ENCODE data around the gene HMGCR. TPM values are rescaled to one million over a fixed set of nuclear protein-coding genes. Genes with fewer than 3 reads are reported as not detected.

Gene HMGCR
- polyA plus RNA-seq, 1 of the 3 experiments (the other 2 are of a cell fraction): 8.2 TPM

- ChIA-PET POLR2A (no interaction called here), CTCF (no interaction called here)
- H3K9me2 ChIP-seq: no peaks in the 10 kb centered on the region
- 96% methylated on average over 7 of the region's 7 CpGs for WGBS (ENCODE audit: low lambda C conversion rate)
- H3K4me3 ChIP-seq (ENCODE audit: low read depth in 2 of 2, low read length in 1 of 2): no peak overlapping the region
- DNase-seq: no peak
- H3K9me3 ChIP-seq: no peaks in the 10 kb centered on the region
- H3K9ac ChIP-seq: no peak overlapping the region
- H4K20me1 ChIP-seq (ENCODE audit: insufficient read depth): no peaks in the 10 kb centered on the region
- TF ChIP-seq EZH2phosphoT487 (IDR thresholded peaks at IDR 0.05; ENCODE audit: borderline replicate concordance, low read depth) (no peak), RAD21 (IDR thresholded peaks at IDR 0.05; ENCODE audit: low read length) (no peak), SIN3A (IDR thresholded peaks at IDR 0.05; ENCODE audit: borderline replicate concordance, low read depth, low read length) (no peak), SMC3 (IDR thresholded peaks at IDR 0.05; ENCODE audit: low read depth, low read length) (no peak), FOXJ3 (CRISPR knock-in tag; IDR thresholded peaks at IDR 0.05) (no peak), GATA2 (CRISPR knock-in tag; IDR thresholded peaks at IDR 0.05) (no peak), JUND (IDR thresholded peaks at IDR 0.05) (no peak), PBX3 (IDR thresholded peaks at IDR 0.05) (no peak), TEAD4 (IDR thresholded peaks at IDR 0.05; ENCODE audit: borderline replicate concordance, insufficient read depth) (no peak), MXI1 (IDR thresholded peaks at IDR 0.05; ENCODE audit: low read depth, low read length) (no peak), EP300 (IDR thresholded peaks at IDR 0.05; ENCODE audit: borderline replicate concordance in 1 of 2, low read depth in 1 of 2, low read length in 1 of 2) (no peak)
- no peaks in the 10 kb centered on the region for H3K27me3 ChIP-seq (ENCODE audit: insufficient read depth)
- H2AFZ ChIP-seq (ENCODE audit: low read depth): no peak overlapping the region
- H3K27ac ChIP-seq (ENCODE audit: low read depth in 2 of 2, low read length in 1 of 2): no peak overlapping the region
- H3K36me3 ChIP-seq (replicated peaks in 1 of 2; ENCODE audit: control insufficient read depth in 1 of 2, insufficient read depth in 2 of 2, low read length in 1 of 2): peaks cover 88 to 90% of the 10 kb centered on the region in 2 experiments
- no peaks in the 10 kb centered on the region for H3K79me2 ChIP-seq (ENCODE audit: insufficient read depth)
- H3K4me1 ChIP-seq (ENCODE audit: control insufficient read depth in 1 of 2, insufficient read depth in 2 of 2, low read depth in 1 of 2, low read length in 1 of 2): peaks cover 0 to 5% of the 10 kb centered on the region in 2 experiments; a peak in 1 of 4 replicates
- H3K4me2 ChIP-seq: no peak overlapping the region
- peaks cover 19% of the 10 kb centered on the region for H3F3A ChIP-seq (replicated peaks; ENCODE audit: insufficient read depth)
Measured at GRCh38 chr5:75356719-75357118, 19.7 kb downstream of the HMGCR start.

- Histone ChIP-seq H4K20me1 (ENCODE audit: insufficient read depth) (no peaks in the 10 kb centered on the region), H3K4me1 (ENCODE audit: control insufficient read depth in 1 of 2, insufficient read depth in 2 of 2, low read depth in 1 of 2, low read length in 1 of 2) (peaks cover 0 to 5% of the 10 kb centered on the region in 2 experiments; a peak in 1 of 4 replicates), H3K4me2 (no peak overlapping the region), H3K79me2 (ENCODE audit: insufficient read depth) (no peaks in the 10 kb centered on the region), H3K9ac (no peak overlapping the region), H3K4me3 (ENCODE audit: low read depth in 2 of 2, low read length in 1 of 2) (no peak overlapping the region), H2AFZ (ENCODE audit: low read depth) (no peak overlapping the region), H3K9me2 (no peaks in the 10 kb centered on the region), H3F3A (replicated peaks; ENCODE audit: insufficient read depth) (peaks cover 19% of the 10 kb centered on the region), H3K27me3 (ENCODE audit: insufficient read depth) (no peaks in the 10 kb centered on the region), H3K27ac (ENCODE audit: low read depth in 2 of 2, low read length in 1 of 2) (peak overlapping the region in 1 of 2 experiments; percentile 38; a peak in 1 of 4 replicates), H3K9me3 (no peaks in the 10 kb centered on the region), H3K36me3 (replicated peaks in 1 of 2; ENCODE audit: control insufficient read depth in 1 of 2, insufficient read depth in 2 of 2, low read length in 1 of 2) (peaks cover 78 to 85% of the 10 kb centered on the region in 2 experiments)
- DNase-seq: no peak
- WGBS (ENCODE audit: low lambda C conversion rate): 79% methylated on average over 3 of the region's 3 CpGs
- TF ChIP-seq NFIC (IDR thresholded peaks at IDR 0.05; ENCODE audit: borderline replicate concordance) (no peak), NRF1 (IDR thresholded peaks at IDR 0.05; ENCODE audit: low read depth, low read length) (no peak), SMC3 (IDR thresholded peaks at IDR 0.05; ENCODE audit: low read depth, low read length) (no peak), RXRA (IDR thresholded peaks at IDR 0.05; ENCODE audit: borderline replicate concordance, low read depth) (no peak), MEF2A (IDR thresholded peaks at IDR 0.05; ENCODE audit: borderline replicate concordance, low read depth) (no peak), FOXJ3 (CRISPR knock-in tag; IDR thresholded peaks at IDR 0.05) (no peak), TCF12 (IDR thresholded peaks at IDR 0.05) (no peak), ZBTB33 (IDR thresholded peaks at IDR 0.05; ENCODE audit: borderline replicate concordance, low read depth) (no peak), FOXM1 (IDR thresholded peaks at IDR 0.05; ENCODE audit: low read depth) (no peak), POLR2AphosphoS5 (IDR thresholded peaks at IDR 0.05; ENCODE audit: low read depth, low read length) (no peak), EP300 (IDR thresholded peaks at IDR 0.05; ENCODE audit: borderline replicate concordance in 1 of 2, low read depth in 1 of 2, low read length in 1 of 2) (no peak), RFX5 (IDR thresholded peaks at IDR 0.05; ENCODE audit: low read length) (no peak), TAF1 (IDR thresholded peaks at IDR 0.05; ENCODE audit: borderline replicate concordance, low read depth, low read length) (no peak), FOSL2 (IDR thresholded peaks at IDR 0.05; ENCODE audit: borderline replicate concordance, low read depth) (peak; percentile 4; the same call in 1 of the 2 replicates), JUND (IDR thresholded peaks at IDR 0.05) (0 out of 2 replicates have a peak, but pooled peaks have one; percentile 5), EZH2phosphoT487 (IDR thresholded peaks at IDR 0.05; ENCODE audit: borderline replicate concordance, low read depth) (no peak), SIN3A (IDR thresholded peaks at IDR 0.05; ENCODE audit: borderline replicate concordance, low read depth, low read length) (no peak)
- POLR2A ChIA-PET: no interaction called here
- CTCF ChIA-PET: interaction anchor here (0.9 kb wide), 1 partner anchor 44 kb away, joined by 3 read pairs; no protein-coding TSS in a partner anchor
Measured at GRCh38 chr5:75358117-75358516, 21.1 kb downstream of the HMGCR start.
